GM10266 (cell line): Measurements from ENCODE around the gene SDF2.

Experiments
- DNase-seq: peaks from one replicate; pipeline ENCODE4 v3.0.0; 2012; ENCODE audit errors: extremely low spot score
- CTCF ChIP-seq: IDR thresholded peaks from 2 replicates; pipeline ENCODE4 v1.5.1; 2012; ENCODE audit warnings: mild to moderate bottlenecking, low read depth; ENCODE audit not compliant: control insufficient read depth, insufficient read depth; ENCODE audit errors: missing control alignments

Gene SDF2

GRCh38 chr17:28682655-28683054, 20.9 kb upstream of the SDF2 start:
- no peak for DNase-seq
- TF ChIP-seq CTCF, result no peak

- no peak for TF ChIP-seq CTCF
- no peak for DNase-seq
These were observed 14.3 kb upstream of the SDF2 start for GRCh38 chr17:28675980-28676379.

- DNase-seq, result no peak
- no peak for TF ChIP-seq CTCF
These were observed 13.8 kb upstream of the SDF2 start for GRCh38 chr17:28675490-28675889.

GRCh38 chr17:28669918-28670317, 8.2 kb upstream of the SDF2 start:
- no peak for DNase-seq
- no peak for TF ChIP-seq CTCF

GRCh38 chr17:28667870-28668269, 6.2 kb upstream of the SDF2 start:
- no peak for TF ChIP-seq CTCF
- DNase-seq, result no peak

- DNase-seq, result no peak
- TF ChIP-seq CTCF, result no peak
These were observed 4.3 kb upstream of the SDF2 start for GRCh38 chr17:28665994-28666393.

- TF ChIP-seq CTCF, result no peak
These were observed 2.0 kb upstream of the SDF2 start for GRCh38 chr17:28663723-28664122.

More at GRCh38 chr17:28663723-28664122, 2.0 kb upstream of the SDF2 start:
- DNase-seq, result no peak
